NCI-H748 (cell line): ENCODE data around the gene FGFR3.
"Not testable (repeated sequence)": the region's sequence is repeated elsewhere in the genome, so short reads cannot be mapped to it uniquely, and the experiment has no call there.

ENCODE experiments used
- DNase-seq: peaks from one replicate; lab custom pipeline; 2025; ENCODE audit not compliant: unreplicated experiment; lab: John Stamatoyannopoulos, UW

The FGFR3 gene

GRCh38 chr4:1815096-1815996, 22.3 kb downstream of the FGFR3 start:
- no peak for DNase-seq

- DNase-seq: no peak
Observed at GRCh38 chr4:1815997-1816860, 23.1 kb downstream of the FGFR3 start.

GRCh38 chr4:1819284-1819683, 26.2 kb downstream of the FGFR3 start:
- no peak for DNase-seq

GRCh38 chr4:1819816-1820215, 26.7 kb downstream of the FGFR3 start:
- DNase-seq: no peak

- DNase-seq: no peak
Observed at GRCh38 chr4:1821679-1822567, 28.8 kb downstream of the FGFR3 start.

GRCh38 chr4:1822568-1823544, 29.8 kb downstream of the FGFR3 start:
- no peak for DNase-seq

- no peak for DNase-seq
Observed at GRCh38 chr4:1823545-1823932, 30.4 kb downstream of the FGFR3 start.

GRCh38 chr4:1824746-1825145, 31.7 kb downstream of the FGFR3 start:
- no peak for DNase-seq

- DNase-seq: no peak
Observed at GRCh38 chr4:1825326-1825725, 32.2 kb downstream of the FGFR3 start.

GRCh38 chr4:1826531-1827350, 33.6 kb downstream of the FGFR3 start:
- DNase-seq: no peak

GRCh38 chr4:1830234-1830633, 37.1 kb downstream of the FGFR3 start:
- no peak for DNase-seq

- DNase-seq: no peak
Observed at GRCh38 chr4:1830642-1831228, 37.6 kb downstream of the FGFR3 start.

GRCh38 chr4:1831331-1831730, 38.2 kb downstream of the FGFR3 start:
- DNase-seq: no peak

- no peak for DNase-seq
Observed at GRCh38 chr4:1832690-1833089, 39.6 kb downstream of the FGFR3 start.

- DNase-seq: no peak
Observed at GRCh38 chr4:1833307-1834046, 40.4 kb downstream of the FGFR3 start.

- no peak for DNase-seq
Observed at GRCh38 chr4:1834047-1834775, 41.1 kb downstream of the FGFR3 start.

GRCh38 chr4:1835836-1836235, 42.7 kb downstream of the FGFR3 start:
- not testable (repeated sequence) for DNase-seq
